Naive thymus-derived CD4-positive, alpha-beta T cell (primary cell): ENCODE measurements around the gene SH2D5. TPM values are rescaled to one million over a fixed set of nuclear protein-coding genes. Genes with fewer than 3 reads are reported as not detected.
"Not testable (repeated sequence)": the region's sequence is repeated elsewhere in the genome, so short reads cannot be mapped to it uniquely, and the experiment has no call there.

Experiments used
- ATAC-seq: fragments of 150-1000 bp; cut with Tn5 transposase; 2 replicates; pipeline ENCODE4 v1.10.0; 2021; ENCODE audit warnings: mild to moderate bottlenecking, moderate library complexity
- CTCF ChIA-PET: fragments of 350-600 bp; sonication (Branson Sonifier 250); formaldehyde crosslinking; loops from one replicate; lab custom pipeline; 2021; ENCODE audit warnings: antibody characterized with exemption; lab: Charles Lee
- POLR2A ChIA-PET: fragments of 350-600 bp; sonication (Branson Sonifier 250); formaldehyde crosslinking; loops from one replicate; lab custom pipeline; 2021; ENCODE audit warnings: antibody characterized with exemption, inconsistent platforms; lab: Charles Lee
- DNase-seq, 9 donors: peaks; one replicate each; pipeline versions ENCODE4 v3.0.0 to v3.0.0-alpha.2; 2020 to 2022; ENCODE audit warnings: mixed read lengths in 1 of 9
- H3K27ac ChIP-seq: one replicate; pipeline ENCODE4 v1.7.0; 2013; ENCODE audit warnings: mild to moderate bottlenecking, low read depth, low read length, moderate library complexity
- H3K27me3 ChIP-seq, 2 donors: one replicate each; pipeline ENCODE4 v1.7.0; 2013; ENCODE audit warnings: low read length in 2 of 2, mild to moderate bottlenecking in 2 of 2, moderate library complexity in 2 of 2; ENCODE audit not compliant: control insufficient read depth in 2 of 2, insufficient read depth in 2 of 2
- H3K36me3 ChIP-seq, 3 experiments: 1 replicate in 2 of 3; 2 replicates in 1 of 3; pipeline ENCODE4 v1.7.0; 2013; ENCODE audit warnings: low read length in 3 of 3, mild to moderate bottlenecking in 3 of 3, moderate library complexity in 1 of 3; ENCODE audit not compliant: insufficient read depth in 3 of 3, control insufficient read depth in 2 of 3
- H3K4me1 ChIP-seq, 2 donors: one replicate each; pipeline ENCODE4 v1.7.0; 2013; ENCODE audit warnings: low read length in 2 of 2, mild to moderate bottlenecking in 2 of 2, moderate library complexity in 1 of 2; ENCODE audit not compliant: control insufficient read depth in 2 of 2, insufficient read depth in 2 of 2
- H3K4me3 ChIP-seq: 2 replicates; pipeline ENCODE4 v1.7.0; 2013; ENCODE audit warnings: mild to moderate bottlenecking, low read length
- H3K9me3 ChIP-seq, 3 experiments: 1 replicate in 2 of 3; 2 replicates in 1 of 3; pipeline ENCODE4 v1.7.0; 2013; ENCODE audit warnings: low read length in 3 of 3; ENCODE audit not compliant: control insufficient read depth in 2 of 3
- H3K27ac Mint-ChIP-seq, 9 donors: one replicate each; pipeline ENCODE4 v1.8.0; 2020 to 2022; ENCODE audit warnings: mixed read lengths in 9 of 9, mild to moderate bottlenecking in 8 of 9, moderate library complexity in 5 of 9, inconsistent platforms in 2 of 9
- H3K27me3 Mint-ChIP-seq, 5 donors: one replicate each; pipeline ENCODE4 v1.8.0; 2021 to 2022; ENCODE audit warnings: mixed read lengths in 5 of 5, mild to moderate bottlenecking in 1 of 5
- H3K36me3 Mint-ChIP-seq, 5 donors: one replicate each; pipeline ENCODE4 v1.8.0; 2020 to 2022; ENCODE audit warnings: mixed read lengths in 5 of 5, mild to moderate bottlenecking in 3 of 5, inconsistent platforms in 1 of 5
- H3K4me1 Mint-ChIP-seq, 7 donors: one replicate each; pipeline ENCODE4 v1.8.0; 2020 to 2022; ENCODE audit warnings: mixed read lengths in 7 of 7, mild to moderate bottlenecking in 3 of 7, inconsistent platforms in 1 of 7
- H3K4me3 Mint-ChIP-seq, 10 donors: one replicate each; pipeline ENCODE4 v1.8.0; 2020 to 2022; ENCODE audit warnings: mild to moderate bottlenecking in 10 of 10, mixed read lengths in 10 of 10, moderate library complexity in 6 of 10, inconsistent platforms in 2 of 10
- H3K9me3 Mint-ChIP-seq, 11 donors: one replicate each; pipeline ENCODE4 v1.8.0; 2020 to 2022; ENCODE audit warnings: mixed read lengths in 11 of 11, mild to moderate bottlenecking in 4 of 11, inconsistent platforms in 1 of 11, moderate library complexity in 1 of 11
- intact Hi-C, 2 donors: fragments of 100-400 bp; cut with micrococcal nuclease; formaldehyde crosslinking; loops; one replicate each; pipeline ENCODE4 v1.15.1; 2023
- polyA plus RNA-seq, 2 donors: library from polyadenylated mRNA; unstranded; fragments of 300-500 nt; fragmentation: Illumina TruSeq; gene quantifications; one replicate each; pipeline ENCODE4 v1.2.3, GENCODE V29; 2021
- total RNA-seq, 6 experiments: library from RNA in 5 of 6; stranded (reverse) in 5 of 6; gene quantifications; 1 replicate in 5 of 6; 2 replicates in 1 of 6; pipeline ENCODE4 v1.2.3 and lab custom pipeline; 2021 to 2026

Gene SH2D5
- total and polyA plus RNA-seq, 7 experiments from 2014 or later, result 0.35 TPM; not detected in 5

DNA sequence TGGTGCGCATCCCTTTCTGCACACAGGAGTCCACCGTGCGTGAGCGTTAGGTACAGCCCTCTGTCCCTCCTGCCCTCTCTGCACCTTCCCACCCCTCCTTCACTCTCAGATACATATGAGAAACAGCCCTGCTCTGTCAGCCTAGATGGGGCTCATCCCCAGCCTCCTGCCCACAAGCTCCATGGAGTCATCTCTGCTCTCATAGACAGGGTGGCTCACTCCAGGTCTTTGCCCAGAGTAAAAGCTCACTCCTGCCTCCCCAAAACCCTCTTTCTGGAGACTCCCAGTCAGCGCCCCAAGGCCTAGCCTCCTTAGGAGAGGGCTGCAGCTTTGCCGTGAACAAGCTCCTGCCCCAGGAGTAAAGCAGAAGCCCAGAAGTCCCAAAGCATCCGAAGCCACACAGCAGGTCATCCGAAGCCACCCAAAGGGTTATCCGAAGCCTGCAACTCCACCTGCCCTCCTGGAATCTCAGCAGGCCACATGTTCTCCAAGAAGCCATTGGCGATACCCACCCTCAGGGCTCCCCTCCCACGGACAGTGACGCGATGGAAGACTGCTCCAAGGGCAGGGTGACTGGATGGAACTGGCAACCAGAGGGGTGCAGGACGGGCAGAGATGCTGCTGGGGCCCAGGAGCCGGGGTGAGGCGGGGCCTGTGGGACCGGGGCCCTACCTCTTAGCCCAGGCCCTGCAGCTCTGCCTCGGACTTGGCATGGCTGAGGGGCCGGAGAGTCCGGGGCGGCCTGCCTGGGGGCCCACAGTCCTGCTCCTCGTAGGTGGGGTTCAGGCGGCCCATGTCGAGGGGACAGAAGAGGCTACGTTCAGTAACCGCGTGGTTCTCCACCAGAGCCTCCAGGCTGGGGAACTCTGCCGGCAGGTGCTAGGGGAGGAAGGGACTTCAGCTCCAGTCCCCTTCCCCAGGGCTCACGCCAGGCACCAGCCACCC, 11.1 kb downstream of the SH2D5 start:
- peaks cover 7 to 30% (median 10%) of the 10 kb centered on the region in 5 donors for H3K27me3 Mint-ChIP-seq
- no peaks in the 10 kb centered on the region for H3K27me3 ChIP-seq
- CTCF ChIA-PET, result no interaction called here
- H3K27ac ChIP-seq, result no peak overlapping the region
- peaks cover 0 to 10% (median 5%) of the 10 kb centered on the region in 7 donors for H3K4me1 Mint-ChIP-seq
- H3K4me3 ChIP-seq, result no peak overlapping the region
- POLR2A ChIA-PET, result no interaction called here
- intact Hi-C loops, result no loop called here
- H3K4me3 Mint-ChIP-seq, result no peak overlapping the region
- no peaks in the 10 kb centered on the region for H3K36me3 Mint-ChIP-seq
- H3K9me3 Mint-ChIP-seq, result no peaks in the 10 kb centered on the region
- no peak for DNase-seq
- ATAC-seq, result no peak
- no peaks in the 10 kb centered on the region for H3K36me3 ChIP-seq
- peaks cover 0 to 3% of the 10 kb centered on the region in 2 donors for H3K4me1 ChIP-seq
- H3K27ac Mint-ChIP-seq, result no peak overlapping the region
- H3K9me3 ChIP-seq, result no peaks in the 10 kb centered on the region

GRCh38 chr1:20720631-20721091, 11.8 kb downstream of the SH2D5 start:
- no peak overlapping the region for H3K27ac ChIP-seq
- Mint-ChIP-seq H3K27ac (no peak overlapping the region), H3K4me3 (no peak overlapping the region), H3K9me3 (no peaks in the 10 kb centered on the region), H3K27me3 (peaks cover 14 to 36% (median 16%) of the 10 kb centered on the region in 5 donors), H3K36me3 (no peaks in the 10 kb centered on the region), H3K4me1 (peaks cover 0 to 11% (median 8%) of the 10 kb centered on the region in 7 donors)
- H3K4me1 ChIP-seq, result peaks cover 0 to 3% of the 10 kb centered on the region in 2 donors
- no peak for ATAC-seq
- H3K36me3 ChIP-seq, result no peaks in the 10 kb centered on the region
- DNase-seq, result no peak
- no peaks in the 10 kb centered on the region for H3K27me3 ChIP-seq
- CTCF ChIA-PET, result no interaction called here
- H3K9me3 ChIP-seq, result no peaks in the 10 kb centered on the region
- H3K4me3 ChIP-seq, result no peak overlapping the region
- intact Hi-C loops, result no loop called here
- POLR2A ChIA-PET, result no interaction called here

DNA sequence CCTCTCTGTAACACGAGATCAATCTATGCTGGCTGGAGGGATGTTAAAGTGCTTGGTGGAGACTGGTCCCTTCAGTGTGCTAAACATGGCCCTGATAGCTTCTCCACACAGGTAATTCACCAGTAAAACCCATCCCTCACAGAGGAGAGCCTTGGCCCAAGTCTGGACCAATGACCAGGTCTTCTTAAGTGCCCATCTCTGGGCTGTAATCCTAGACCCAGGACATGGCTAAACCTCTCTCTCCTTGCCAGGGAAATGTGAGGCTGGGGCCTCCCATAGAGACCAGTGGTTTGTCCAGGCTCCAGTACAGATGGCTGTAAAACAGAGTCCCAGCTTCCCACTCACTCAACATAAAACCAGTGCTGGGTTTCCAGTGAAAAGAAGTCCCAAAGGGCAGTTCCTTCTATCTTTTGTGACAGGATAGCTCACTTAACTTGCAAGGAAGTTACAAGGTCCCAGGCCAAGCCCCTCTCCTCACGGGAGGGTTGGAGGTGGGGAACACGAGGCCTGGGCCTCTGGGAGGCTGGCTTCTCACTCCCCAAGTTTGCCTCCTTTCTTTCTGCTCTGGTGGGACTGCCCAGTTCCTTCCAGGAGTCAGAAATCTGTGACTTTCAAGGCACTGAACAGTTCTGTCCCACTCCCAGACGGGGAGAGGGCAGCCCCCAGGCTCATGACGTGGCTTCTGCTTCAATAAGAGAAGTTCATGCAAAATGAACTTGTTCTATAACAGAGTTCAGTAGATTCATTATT, 12.5 kb downstream of the SH2D5 start:
- Mint-ChIP-seq H3K36me3 (no peaks in the 10 kb centered on the region), H3K27me3 (peaks cover 16 to 39% (median 20%) of the 10 kb centered on the region in 5 donors), H3K9me3 (no peaks in the 10 kb centered on the region), H3K4me1 (peaks cover 0 to 11% (median 8%) of the 10 kb centered on the region in 7 donors), H3K4me3 (no peak overlapping the region), H3K27ac (no peak overlapping the region)
- Histone ChIP-seq H3K27ac (no peak overlapping the region), H3K36me3 (no peaks in the 10 kb centered on the region), H3K4me3 (no peak overlapping the region), H3K4me1 (peaks cover 0 to 3% of the 10 kb centered on the region in 2 donors), H3K9me3 (no peaks in the 10 kb centered on the region), H3K27me3 (no peaks in the 10 kb centered on the region)
- ATAC-seq, result no peak
- ChIA-PET POLR2A (interaction anchor here (1.6 kb wide), 1 partner anchor 67 kb away, joined by 3 read pairs; the partner anchor contains the start of gene HP1BP3), CTCF (no interaction called here)
- DNase-seq, result no peak
- intact Hi-C loops, result loop anchor here in 1 of 2 donors (2.0 to 5.0 kb wide), 2 partner anchors 13 to 457 kb away; partner anchors contain the start of genes EIF4G3 and SH2D5

DNA sequence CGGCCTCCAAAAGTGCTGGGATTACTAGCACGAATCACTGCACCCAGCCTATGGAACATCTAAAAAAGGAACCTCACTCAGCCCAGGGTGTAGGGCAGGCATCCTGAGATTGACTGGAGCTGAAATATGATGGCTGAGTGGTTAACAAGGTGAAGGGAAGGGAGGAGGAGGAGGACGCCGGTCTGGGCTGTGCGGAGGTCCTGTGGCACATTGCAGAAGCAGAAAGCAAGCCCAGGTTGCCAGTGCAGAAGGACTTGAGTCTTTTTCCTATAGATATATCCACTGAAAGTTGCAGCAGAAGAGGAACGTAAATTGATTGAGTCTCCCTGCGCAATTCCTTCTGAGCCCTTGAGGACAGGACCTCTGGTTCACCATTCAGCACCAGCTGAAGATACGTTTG, 13.2 kb downstream of the SH2D5 start:
- no peaks in the 10 kb centered on the region for H3K36me3 Mint-ChIP-seq
- intact Hi-C loops, result loop anchor here in 1 of 2 donors (2.0 to 5.0 kb wide), 2 partner anchors 14 to 458 kb away; partner anchors contain the start of genes EIF4G3 and SH2D5
- Histone ChIP-seq H3K9me3 (no peaks in the 10 kb centered on the region), H3K27me3 (no peaks in the 10 kb centered on the region), H3K4me1 (peaks cover 0 to 3% of the 10 kb centered on the region in 2 donors), H3K27ac (no peak overlapping the region), H3K4me3 (no peak overlapping the region), H3K36me3 (no peaks in the 10 kb centered on the region)
- H3K27me3 Mint-ChIP-seq, result peaks cover 16 to 39% (median 22%) of the 10 kb centered on the region in 5 donors
- ATAC-seq (no peak), DNase-seq (no peak)
- POLR2A ChIA-PET, result interaction anchor here (1.1 to 1.6 kb wide), 2 partner anchors 20 to 68 kb away, joined by 3 read pairs; partner anchors contain the start of gene HP1BP3
- H3K9me3 Mint-ChIP-seq, result no peaks in the 10 kb centered on the region
- H3K4me1 Mint-ChIP-seq, result peaks cover 0 to 11% (median 8%) of the 10 kb centered on the region in 7 donors
- CTCF ChIA-PET, result no interaction called here
- peak overlapping the region in 1 of 9 donors; percentile 2 for H3K27ac Mint-ChIP-seq
- H3K4me3 Mint-ChIP-seq, result peak overlapping the region in 3 of 10 donors; percentile 63 to 81 (median 80)

DNA sequence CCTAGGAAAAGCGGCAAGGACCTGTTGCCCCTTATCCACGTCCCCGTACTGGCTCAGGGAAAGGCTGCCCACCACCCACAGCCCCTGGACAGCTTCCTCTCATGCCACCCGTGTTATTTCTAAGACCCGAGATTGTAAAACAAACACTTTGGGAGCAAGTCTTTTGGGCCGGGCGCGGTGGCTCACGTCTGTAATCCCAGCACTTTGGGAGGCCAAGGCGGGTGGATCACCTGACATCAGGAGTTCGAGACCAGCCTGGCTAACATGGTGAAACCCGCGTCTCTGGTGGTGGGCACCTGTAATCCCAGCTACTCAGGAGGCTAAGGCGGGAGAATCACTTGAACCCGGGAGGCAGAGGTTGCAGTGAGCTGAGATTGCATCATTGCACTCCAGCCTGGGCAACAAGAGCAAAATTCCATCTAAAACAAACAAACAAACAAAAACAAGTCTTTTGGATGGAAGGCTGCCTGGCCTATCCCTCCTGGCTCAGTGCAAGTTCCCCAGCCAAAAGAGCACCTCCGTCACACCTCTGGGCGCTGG, 14.1 kb downstream of the SH2D5 start:
- POLR2A ChIA-PET, result interaction anchor here (0.6 to 1.6 kb wide), 5 partner anchors 21 to 224 kb away, joined by 3 read pairs; partner anchors contain the start of gene HP1BP3

More for the DNA sequence above, 14.1 kb downstream of the SH2D5 start:
- DNase-seq, H3K27ac ChIP-seq, H3K36me3 Mint-ChIP-seq, H3K36me3 ChIP-seq, H3K4me3 ChIP-seq, H3K4me1 ChIP-seq, ATAC-seq, H3K27me3 ChIP-seq, H3K9me3 ChIP-seq, CTCF ChIA-PET, H3K9me3 Mint-ChIP-seq: not testable (repeated sequence)
- intact Hi-C loops, result loop anchor here in 1 of 2 donors (2.0 to 5.0 kb wide), 2 partner anchors 14 to 459 kb away; partner anchors contain the start of genes EIF4G3 and SH2D5
- H3K4me1 Mint-ChIP-seq, result peaks cover 0 to 11% (median 8%) of the 10 kb centered on the region in 7 donors
- peak overlapping the region; percentile 38 to 81 (median 65) for H3K4me3 Mint-ChIP-seq
- H3K27me3 Mint-ChIP-seq, result peaks cover 16 to 39% (median 22%) of the 10 kb centered on the region in 5 donors
- H3K27ac Mint-ChIP-seq, result peak overlapping the region in 3 of 9 donors; percentile 25 to 47 (median 36)
